PC-9 (cell line): Measurements from ENCODE around the gene CFAP46. TPM values are rescaled to one million over a fixed set of nuclear protein-coding genes. Genes with fewer than 3 reads are reported as not detected.

ENCODE experiments used
- BruUV-seq: library from RNA; stranded (reverse); fragments of 400-500 nt; replicated peaks from 2 replicates; lab custom pipeline; 2021; lab: Mats Ljungman, UMichigan
- CTCF ChIA-PET: fragments of 300-600 bp; sonication (Branson Sonifier 250); formaldehyde crosslinking; loops from one replicate; lab custom pipeline; 2022; ENCODE audit warnings: antibody characterized with exemption; lab: Charles Lee
- POLR2A ChIA-PET: fragments of 300-600 bp; sonication (Branson Sonifier 250); formaldehyde crosslinking; loops from one replicate; lab custom pipeline; 2022; ENCODE audit warnings: antibody characterized with exemption; ENCODE audit not compliant: unreplicated experiment; lab: Charles Lee
- DNase-seq, 2 experiments: peaks; one replicate each; pipeline versions ENCODE4 v3.0.0 to v3.0.0-alpha.2; 2015 to 2022; ENCODE audit warnings: mixed read lengths in 1 of 2
- H2AFZ ChIP-seq: fragments of 200-600 bp; sonication (generic); 2 replicates; pipeline ENCODE4 v1.8.1; 2017; ENCODE audit warnings: antibody characterized with exemption
- H3F3A ChIP-seq: fragments of 200-600 bp; sonication (generic); 2 replicates; pipeline ENCODE4 v1.8.1; 2017; ENCODE audit warnings: antibody characterized with exemption, mild to moderate bottlenecking, low read depth; ENCODE audit not compliant: insufficient read depth
- H3K27ac ChIP-seq: fragments of 200-600 bp; sonication (generic); 2 replicates; pipeline ENCODE4 v1.6.1; 2016; ENCODE audit warnings: mixed run types
- H3K27me3 ChIP-seq: fragments of 200-600 bp; sonication (generic); 2 replicates; pipeline ENCODE4 v1.6.1; 2016; ENCODE audit warnings: low read depth, mixed run types; ENCODE audit not compliant: insufficient read depth
- H3K36me3 ChIP-seq: fragments of 200-600 bp; sonication (generic); 2 replicates; pipeline ENCODE4 v1.6.1; 2016; ENCODE audit warnings: low read depth, mixed run types
- H3K4me1 ChIP-seq: fragments of 200-600 bp; sonication (generic); replicated peaks from 2 replicates; pipeline ENCODE4 v1.6.1; 2016; ENCODE audit warnings: mixed run types; ENCODE audit not compliant: insufficient read depth
- H3K4me2 ChIP-seq: fragments of 200-600 bp; sonication (generic); 2 replicates; pipeline ENCODE4 v1.6.1; 2017; ENCODE audit warnings: mixed run types
- H3K4me3 ChIP-seq: fragments of 200-600 bp; sonication (generic); 2 replicates; pipeline ENCODE4 v1.6.1; 2016; ENCODE audit warnings: mixed run types
- H3K79me2 ChIP-seq: fragments of 200-600 bp; sonication (generic); 2 replicates; pipeline ENCODE4 v1.6.1; 2017; ENCODE audit warnings: low read depth, mixed run types
- H3K9me2 ChIP-seq: fragments of 200-600 bp; sonication (generic); 2 replicates; pipeline ENCODE4 v1.8.1; 2017; ENCODE audit warnings: mild to moderate bottlenecking; ENCODE audit not compliant: insufficient read depth
- H3K9me3 ChIP-seq: fragments of 200-600 bp; sonication (generic); 2 replicates; pipeline ENCODE4 v1.8.1; 2016; ENCODE audit warnings: low read depth; ENCODE audit not compliant: insufficient read depth
- H4K20me1 ChIP-seq: fragments of 200-600 bp; sonication (generic); 2 replicates; pipeline ENCODE4 v1.8.1; 2017; ENCODE audit not compliant: insufficient read depth
- EZH2 ChIP-seq: fragments of 200-600 bp; sonication (generic); IDR thresholded peaks from 2 replicates; pipeline ENCODE4 v1.8.0; 2017; ENCODE audit warnings: antibody characterized with exemption, low read depth
- intact Hi-C: fragments of 100-400 bp; cut with micrococcal nuclease; formaldehyde crosslinking; loops from one replicate; pipeline ENCODE4 v1.10.0; 2022; ENCODE audit not compliant: unreplicated experiment
- total RNA-seq: library from RNA; stranded (reverse); gene quantifications from 2 replicates; pipeline ENCODE4 v1.2.3, GENCODE V29; 2021
- TF ChIP-seq, protein P1 (sequence below): fragments of 200-600 bp; sonication (generic); conservative IDR thresholded peaks from 2 replicates; pipeline ENCODE4 v1.6.1; 2017; ENCODE audit warnings: mixed run types, antibody characterized with exemption, mild to moderate bottlenecking, moderate library complexity

The CFAP46 gene
- total RNA-seq, 1 experiment from 2014 or later: not detected

DNA sequence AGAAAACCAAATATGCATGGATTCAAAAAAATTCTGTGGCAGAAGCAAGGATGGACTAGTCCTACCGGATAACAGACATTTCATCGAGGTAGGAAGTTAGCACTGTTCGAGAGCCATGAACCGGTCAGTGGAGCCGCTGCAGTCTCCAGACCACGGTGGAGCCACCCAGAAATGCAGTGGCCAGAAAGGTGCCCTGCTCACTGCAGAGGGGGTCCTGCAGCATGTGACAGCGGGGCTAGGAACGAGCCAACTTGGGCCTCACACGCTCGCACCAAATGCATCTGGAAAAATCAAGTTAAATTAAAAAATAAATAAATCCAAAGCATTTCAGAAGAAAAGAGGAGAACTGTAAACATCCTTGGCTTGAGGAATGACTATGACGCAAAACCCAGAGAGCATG, 13.1 kb upstream of the CFAP46 start:
- TF ChIP-seq, protein P1, sequence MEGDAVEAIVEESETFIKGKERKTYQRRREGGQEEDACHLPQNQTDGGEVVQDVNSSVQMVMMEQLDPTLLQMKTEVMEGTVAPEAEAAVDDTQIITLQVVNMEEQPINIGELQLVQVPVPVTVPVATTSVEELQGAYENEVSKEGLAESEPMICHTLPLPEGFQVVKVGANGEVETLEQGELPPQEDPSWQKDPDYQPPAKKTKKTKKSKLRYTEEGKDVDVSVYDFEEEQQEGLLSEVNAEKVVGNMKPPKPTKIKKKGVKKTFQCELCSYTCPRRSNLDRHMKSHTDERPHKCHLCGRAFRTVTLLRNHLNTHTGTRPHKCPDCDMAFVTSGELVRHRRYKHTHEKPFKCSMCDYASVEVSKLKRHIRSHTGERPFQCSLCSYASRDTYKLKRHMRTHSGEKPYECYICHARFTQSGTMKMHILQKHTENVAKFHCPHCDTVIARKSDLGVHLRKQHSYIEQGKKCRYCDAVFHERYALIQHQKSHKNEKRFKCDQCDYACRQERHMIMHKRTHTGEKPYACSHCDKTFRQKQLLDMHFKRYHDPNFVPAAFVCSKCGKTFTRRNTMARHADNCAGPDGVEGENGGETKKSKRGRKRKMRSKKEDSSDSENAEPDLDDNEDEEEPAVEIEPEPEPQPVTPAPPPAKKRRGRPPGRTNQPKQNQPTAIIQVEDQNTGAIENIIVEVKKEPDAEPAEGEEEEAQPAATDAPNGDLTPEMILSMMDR: no peak
- TF ChIP-seq EZH2: no peak
- Histone ChIP-seq H3K9me2 (no peaks in the 10 kb centered on the region), H3K4me2 (no peak overlapping the region), H3K36me3 (no peaks in the 10 kb centered on the region), H3K27ac (no peak overlapping the region), H3K79me2 (no peaks in the 10 kb centered on the region), H3K4me1 (no peaks in the 10 kb centered on the region), H3F3A (no peaks in the 10 kb centered on the region), H4K20me1 (no peaks in the 10 kb centered on the region), H3K9me3 (no peaks in the 10 kb centered on the region), H2AFZ (no peak overlapping the region), H3K27me3 (peaks cover 82% of the 10 kb centered on the region), H3K4me3 (no peak overlapping the region)
- no TSS peak for BruUV-seq
- CTCF ChIA-PET: no interaction called here
- intact Hi-C loops: no loop called here
- POLR2A ChIA-PET: no interaction called here
- DNase-seq: no peak

DNA sequence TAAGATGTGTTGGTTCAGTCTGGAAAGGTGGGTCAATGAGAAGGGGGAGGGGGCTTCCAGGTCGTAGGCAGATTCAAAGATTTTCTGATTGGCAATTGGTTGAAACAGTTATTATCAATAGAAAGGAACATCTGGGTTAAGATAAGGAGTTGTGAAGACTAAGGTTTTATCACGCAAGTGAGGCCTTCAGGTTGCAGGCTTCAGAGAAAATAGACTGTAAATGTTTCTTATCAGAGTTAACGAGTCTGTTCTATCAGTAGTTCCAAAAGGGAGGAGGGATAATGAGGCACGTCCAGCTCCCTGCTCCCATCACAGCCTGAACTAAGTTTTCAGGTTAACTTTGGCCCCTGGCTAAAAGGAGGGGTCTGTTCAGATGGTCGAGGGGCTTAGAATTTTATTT, 11.1 kb upstream of the CFAP46 start:
- Histone ChIP-seq H3K9me3 (no peaks in the 10 kb centered on the region), H3F3A (no peaks in the 10 kb centered on the region), H4K20me1 (no peaks in the 10 kb centered on the region), H3K9me2 (no peaks in the 10 kb centered on the region), H3K36me3 (no peaks in the 10 kb centered on the region), H2AFZ (no peak overlapping the region), H3K4me2 (no peak overlapping the region), H3K79me2 (no peaks in the 10 kb centered on the region), H3K27ac (no peak overlapping the region), H3K27me3 (peaks cover 81% of the 10 kb centered on the region), H3K4me1 (no peaks in the 10 kb centered on the region), H3K4me3 (no peak overlapping the region)
- POLR2A ChIA-PET: no interaction called here
- TF ChIP-seq, protein P1: no peak
- TF ChIP-seq EZH2: no peak
- intact Hi-C loops: no loop called here
- DNase-seq: no peak
- no TSS peak for BruUV-seq
- CTCF ChIA-PET: no interaction called here

DNA sequence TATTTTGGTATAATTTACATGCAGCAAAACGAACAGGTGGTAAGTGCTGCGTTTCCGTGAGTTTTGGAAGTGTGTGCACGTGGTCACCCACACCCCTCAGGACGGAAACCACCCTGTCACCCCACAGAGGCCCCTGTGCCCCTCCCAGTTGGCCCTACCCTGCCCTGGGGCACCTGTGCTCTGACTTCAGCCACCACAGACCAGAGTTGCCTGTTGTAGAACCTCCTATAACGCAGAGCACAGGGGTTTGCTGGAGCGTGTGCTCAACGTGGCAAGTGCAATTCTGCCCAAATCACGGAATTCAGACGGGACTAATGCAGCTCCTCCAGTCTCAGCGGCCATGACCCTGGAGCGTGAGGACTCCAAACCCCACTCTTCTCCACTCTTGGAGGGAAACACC, 9.6 kb upstream of the CFAP46 start:
- H4K20me1 ChIP-seq: no peaks in the 10 kb centered on the region
- H2AFZ ChIP-seq: no peak overlapping the region
- DNase-seq: no peak
- intact Hi-C loops: no loop called here
- H3K79me2 ChIP-seq: no peaks in the 10 kb centered on the region
- no peak for TF ChIP-seq EZH2
- TF ChIP-seq, protein P1: no peak
- H3K4me3 ChIP-seq: no peak overlapping the region
- no TSS peak for BruUV-seq
- peaks cover 67% of the 10 kb centered on the region for H3K27me3 ChIP-seq
- ChIA-PET CTCF (no interaction called here), POLR2A (no interaction called here)
- H3K36me3 ChIP-seq: no peaks in the 10 kb centered on the region
- H3K27ac ChIP-seq: no peak overlapping the region
- H3K9me2 ChIP-seq: no peaks in the 10 kb centered on the region
- no peaks in the 10 kb centered on the region for H3F3A ChIP-seq
- no peaks in the 10 kb centered on the region for H3K9me3 ChIP-seq
- H3K4me1 ChIP-seq: no peaks in the 10 kb centered on the region
- H3K4me2 ChIP-seq: no peak overlapping the region
